Neural cell (in vitro differentiated cells): Measurements from ENCODE around the gene RAB1B.

Experiments
- EP300 ChIP-seq: fragments of 450-650 bp; conservative IDR thresholded peaks from 2 replicates; pipeline ENCODE4 v1.6.1; 2014; ENCODE audit warnings: antibody characterized with exemption, mild to moderate bottlenecking, moderate library complexity; ENCODE audit not compliant: poor library complexity, severe bottlenecking
- EZH2 ChIP-seq: fragments of 200-600, 300-800 bp; shearing (Covaris generic), sonication (generic); IDR thresholded peaks from 2 replicates; pipeline ENCODE4 v1.6.1; 2014; ENCODE audit warnings: antibody characterized with exemption, low read length, borderline replicate concordance, mild to moderate bottlenecking; ENCODE audit not compliant: insufficient read depth, poor library complexity, severe bottlenecking
- MXI1 ChIP-seq: fragments of 450-650 bp; conservative IDR thresholded peaks from 2 replicates; pipeline ENCODE4 v1.6.1; 2014; ENCODE audit warnings: antibody characterized with exemption, mild to moderate bottlenecking; ENCODE audit not compliant: poor library complexity, severe bottlenecking
- POLR2AphosphoS5 ChIP-seq: IDR thresholded peaks from 2 replicates; pipeline ENCODE4 v1.6.1; 2012
- RAD21 ChIP-seq: fragments of 450-650 bp; conservative IDR thresholded peaks from 2 replicates; pipeline ENCODE4 v1.6.1; 2014; ENCODE audit warnings: antibody characterized with exemption, mild to moderate bottlenecking, moderate library complexity
- SMC3 ChIP-seq: fragments of 450-650 bp; conservative IDR thresholded peaks from 2 replicates; pipeline ENCODE4 v1.6.1; 2014; ENCODE audit warnings: antibody characterized with exemption, mild to moderate bottlenecking, moderate library complexity; ENCODE audit not compliant: poor library complexity
- TAF1 ChIP-seq: IDR thresholded peaks from 2 replicates; pipeline ENCODE4 v1.6.1; 2012; ENCODE audit warnings: low read depth
- TF ChIP-seq, protein P1 (sequence below): fragments of 450-650 bp; IDR thresholded peaks from 2 replicates; pipeline ENCODE4 v1.5.1; 2014; ENCODE audit warnings: antibody characterized with exemption, mild to moderate bottlenecking, moderate library complexity; ENCODE audit not compliant: poor library complexity, severe bottlenecking
- TF ChIP-seq, protein P2 (sequence below): IDR thresholded peaks from 2 replicates; pipeline ENCODE4 v1.6.1; 2012; ENCODE audit warnings: borderline replicate concordance

DNA sequence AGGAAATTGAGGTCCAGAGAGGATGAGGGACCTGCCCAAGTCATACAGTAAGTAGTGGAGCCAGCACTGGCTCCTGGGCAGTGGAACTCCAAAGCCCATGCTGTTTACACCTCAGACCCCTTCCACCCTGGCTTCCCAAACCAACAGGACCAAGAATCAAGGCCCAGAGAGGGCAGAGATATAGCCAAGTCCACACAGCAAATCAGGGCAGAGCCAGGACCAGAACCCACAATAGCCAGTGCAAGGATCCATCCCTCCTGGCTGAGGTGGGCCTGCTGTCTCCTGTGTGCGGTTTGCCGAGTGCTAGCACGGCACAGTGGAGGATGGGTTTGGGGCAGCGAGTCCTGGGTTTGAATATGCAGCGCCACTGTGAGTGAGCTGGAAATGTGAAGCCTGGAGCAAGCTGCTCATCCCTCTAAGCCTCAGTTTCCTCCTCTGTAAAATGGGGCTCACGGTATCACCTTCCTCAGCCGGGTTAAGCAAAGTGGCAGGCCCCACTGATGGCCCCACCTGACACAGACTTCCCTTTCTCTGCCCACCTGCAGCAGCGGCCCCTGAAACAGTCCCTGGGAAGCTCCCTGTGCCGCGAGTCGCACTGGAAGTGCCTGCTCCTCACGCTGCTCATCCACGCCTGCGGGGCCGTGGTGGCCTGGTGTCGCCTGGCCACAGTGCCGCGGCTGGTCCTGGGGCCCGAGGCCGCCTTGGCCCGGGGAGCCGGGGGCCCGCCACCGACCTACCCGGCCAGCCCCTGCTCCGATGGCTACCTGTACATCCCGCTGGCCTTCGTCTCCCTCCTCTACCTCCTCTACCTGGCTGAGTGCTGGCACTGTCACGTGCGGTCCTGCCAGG lies 25.6 kb downstream of the RAB1B start:
- TF ChIP-seq, protein P1, sequence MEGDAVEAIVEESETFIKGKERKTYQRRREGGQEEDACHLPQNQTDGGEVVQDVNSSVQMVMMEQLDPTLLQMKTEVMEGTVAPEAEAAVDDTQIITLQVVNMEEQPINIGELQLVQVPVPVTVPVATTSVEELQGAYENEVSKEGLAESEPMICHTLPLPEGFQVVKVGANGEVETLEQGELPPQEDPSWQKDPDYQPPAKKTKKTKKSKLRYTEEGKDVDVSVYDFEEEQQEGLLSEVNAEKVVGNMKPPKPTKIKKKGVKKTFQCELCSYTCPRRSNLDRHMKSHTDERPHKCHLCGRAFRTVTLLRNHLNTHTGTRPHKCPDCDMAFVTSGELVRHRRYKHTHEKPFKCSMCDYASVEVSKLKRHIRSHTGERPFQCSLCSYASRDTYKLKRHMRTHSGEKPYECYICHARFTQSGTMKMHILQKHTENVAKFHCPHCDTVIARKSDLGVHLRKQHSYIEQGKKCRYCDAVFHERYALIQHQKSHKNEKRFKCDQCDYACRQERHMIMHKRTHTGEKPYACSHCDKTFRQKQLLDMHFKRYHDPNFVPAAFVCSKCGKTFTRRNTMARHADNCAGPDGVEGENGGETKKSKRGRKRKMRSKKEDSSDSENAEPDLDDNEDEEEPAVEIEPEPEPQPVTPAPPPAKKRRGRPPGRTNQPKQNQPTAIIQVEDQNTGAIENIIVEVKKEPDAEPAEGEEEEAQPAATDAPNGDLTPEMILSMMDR, result no peak
- TF ChIP-seq POLR2AphosphoS5 (no peak), EZH2 (no peak), TAF1 (no peak), EP300 (no peak), SMC3 (no peak), RAD21 (no peak), MXI1 (no peak)
- TF ChIP-seq, protein P2, sequence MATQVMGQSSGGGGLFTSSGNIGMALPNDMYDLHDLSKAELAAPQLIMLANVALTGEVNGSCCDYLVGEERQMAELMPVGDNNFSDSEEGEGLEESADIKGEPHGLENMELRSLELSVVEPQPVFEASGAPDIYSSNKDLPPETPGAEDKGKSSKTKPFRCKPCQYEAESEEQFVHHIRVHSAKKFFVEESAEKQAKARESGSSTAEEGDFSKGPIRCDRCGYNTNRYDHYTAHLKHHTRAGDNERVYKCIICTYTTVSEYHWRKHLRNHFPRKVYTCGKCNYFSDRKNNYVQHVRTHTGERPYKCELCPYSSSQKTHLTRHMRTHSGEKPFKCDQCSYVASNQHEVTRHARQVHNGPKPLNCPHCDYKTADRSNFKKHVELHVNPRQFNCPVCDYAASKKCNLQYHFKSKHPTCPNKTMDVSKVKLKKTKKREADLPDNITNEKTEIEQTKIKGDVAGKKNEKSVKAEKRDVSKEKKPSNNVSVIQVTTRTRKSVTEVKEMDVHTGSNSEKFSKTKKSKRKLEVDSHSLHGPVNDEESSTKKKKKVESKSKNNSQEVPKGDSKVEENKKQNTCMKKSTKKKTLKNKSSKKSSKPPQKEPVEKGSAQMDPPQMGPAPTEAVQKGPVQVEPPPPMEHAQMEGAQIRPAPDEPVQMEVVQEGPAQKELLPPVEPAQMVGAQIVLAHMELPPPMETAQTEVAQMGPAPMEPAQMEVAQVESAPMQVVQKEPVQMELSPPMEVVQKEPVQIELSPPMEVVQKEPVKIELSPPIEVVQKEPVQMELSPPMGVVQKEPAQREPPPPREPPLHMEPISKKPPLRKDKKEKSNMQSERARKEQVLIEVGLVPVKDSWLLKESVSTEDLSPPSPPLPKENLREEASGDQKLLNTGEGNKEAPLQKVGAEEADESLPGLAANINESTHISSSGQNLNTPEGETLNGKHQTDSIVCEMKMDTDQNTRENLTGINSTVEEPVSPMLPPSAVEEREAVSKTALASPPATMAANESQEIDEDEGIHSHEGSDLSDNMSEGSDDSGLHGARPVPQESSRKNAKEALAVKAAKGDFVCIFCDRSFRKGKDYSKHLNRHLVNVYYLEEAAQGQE, result no peak
